Measurements from ENCODE around the gene TMEM150C.

TMEM150C gene

GRCh38 chr4:82561786-82562563 lies at the start of gene TMEM150C:
TMEM150C (minus strand) TSS chr4:82561988; CDS start chr4:82504657, 57,331 bp downstream.
- no peak for DNase-seq (ENCODE audit: low read depth in 2 of 3, low spot score in 1 of 3)

GRCh38 chr4:82611527-82611926 lies 49.7 kb upstream of the TMEM150C start:
- no peak for DNase-seq (ENCODE audit: low read depth in 2 of 3, low spot score in 1 of 3)

- DNase-seq (ENCODE audit: low read depth in 2 of 3, low spot score in 1 of 3) = no peak
Observed at GRCh38 chr4:82610041-82610440, 48.3 kb upstream of the TMEM150C start.

- no peak for DNase-seq (ENCODE audit: low read depth in 2 of 3, low spot score in 1 of 3)
Observed at GRCh38 chr4:82606622-82607021, 44.8 kb upstream of the TMEM150C start.

GRCh38 chr4:82604522-82604921 lies 42.7 kb upstream of the TMEM150C start:
- no peak for DNase-seq (ENCODE audit: low read depth in 2 of 3, low spot score in 1 of 3)

- no peak for DNase-seq (ENCODE audit: low read depth in 2 of 3, low spot score in 1 of 3)
Observed at GRCh38 chr4:82601242-82602015, 39.6 kb upstream of the TMEM150C start.

GRCh38 chr4:82599336-82599735 lies 37.5 kb upstream of the TMEM150C start:
- no peak for DNase-seq (ENCODE audit: low read depth in 2 of 3, low spot score in 1 of 3)

- no peak for DNase-seq (ENCODE audit: low read depth in 2 of 3, low spot score in 1 of 3)
Observed at GRCh38 chr4:82594456-82594855, 32.7 kb upstream of the TMEM150C start.

- DNase-seq (ENCODE audit: low read depth in 2 of 3, low spot score in 1 of 3) = no peak
Observed at GRCh38 chr4:82593411-82593810, 31.6 kb upstream of the TMEM150C start.

GRCh38 chr4:82592639-82593038 lies 30.9 kb upstream of the TMEM150C start:
- no peak for DNase-seq (ENCODE audit: low read depth in 2 of 3, low spot score in 1 of 3)

- no peak for DNase-seq (ENCODE audit: low read depth in 2 of 3, low spot score in 1 of 3)
Observed at GRCh38 chr4:82591592-82591991, 29.8 kb upstream of the TMEM150C start.

GRCh38 chr4:82589756-82590155 lies 28.0 kb upstream of the TMEM150C start:
- no peak for DNase-seq (ENCODE audit: low read depth in 2 of 3, low spot score in 1 of 3)

- DNase-seq (ENCODE audit: low read depth in 2 of 3, low spot score in 1 of 3) = no peak
Observed at GRCh38 chr4:82588771-82589270, 27.0 kb upstream of the TMEM150C start.

- no peak for DNase-seq (ENCODE audit: low read depth in 2 of 3, low spot score in 1 of 3)
Observed at GRCh38 chr4:82587826-82588540, 26.2 kb upstream of the TMEM150C start.

GRCh38 chr4:82585690-82586435 lies 24.1 kb upstream of the TMEM150C start:
- no peak for DNase-seq (ENCODE audit: low read depth in 2 of 3, low spot score in 1 of 3)

- no peak for DNase-seq (ENCODE audit: low read depth in 2 of 3, low spot score in 1 of 3)
Observed at GRCh38 chr4:82584931-82585330, 23.1 kb upstream of the TMEM150C start.

- no peak for DNase-seq (ENCODE audit: low read depth in 2 of 3, low spot score in 1 of 3)
Observed at GRCh38 chr4:82583897-82584587, 22.3 kb upstream of the TMEM150C start.

GRCh38 chr4:82579932-82580331 lies 18.1 kb upstream of the TMEM150C start:
- DNase-seq (ENCODE audit: low read depth in 2 of 3, low spot score in 1 of 3) = no peak

GRCh38 chr4:82578935-82579334 lies 17.1 kb upstream of the TMEM150C start:
- no peak for DNase-seq (ENCODE audit: low read depth in 2 of 3, low spot score in 1 of 3)

GRCh38 chr4:82577451-82577850 lies 15.7 kb upstream of the TMEM150C start:
- no peak for DNase-seq (ENCODE audit: low read depth in 2 of 3, low spot score in 1 of 3)
